ENCODE measurements around the gene GBX2. TPM values are rescaled to one million over a fixed set of nuclear protein-coding genes. Genes with fewer than 3 reads are reported as not detected.

The GBX2 gene
- total and polyA plus RNA-seq, 12 donors = not detected

GRCh38 chr2:236162031-236162845, 5.9 kb downstream of the GBX2 start:
- 47 to 63% (median 60%) methylated on average over 12 to 16 of the region's 16 CpGs for WGBS, 4 donors
- peaks cover 81% of the 10 kb centered on the region for H3K27me3 ChIP-seq
- intact Hi-C loops (cut with DNase I) = no loop called here
- TF ChIP-seq CTCF (IDR thresholded peaks at IDR 0.05) (no peak), POLR2A (IDR thresholded peaks at IDR 0.05) (no peak)
- H3K4me1 ChIP-seq (replicated peaks in 1 of 2) = peaks cover 4 to 29% of the 10 kb centered on the region in 2 donors
- H3K9me3 ChIP-seq (replicated peaks in 1 of 3) = no peaks in the 10 kb centered on the region
- no peak overlapping the region for H3K4me3 ChIP-seq
- H3K36me3 ChIP-seq (replicated peaks in 1 of 2) = no peaks in the 10 kb centered on the region
- no peak overlapping the region for H3K27ac ChIP-seq
- DNase-seq = no peak

- peaks cover 0 to 22% of the 10 kb centered on the region in 2 donors for H3K4me1 ChIP-seq (replicated peaks in 1 of 2)
- no peak overlapping the region for H3K4me3 ChIP-seq
- H3K9me3 ChIP-seq (replicated peaks in 1 of 3) = no peaks in the 10 kb centered on the region
- TF ChIP-seq CTCF (IDR thresholded peaks at IDR 0.05) = no peak
- no peak for TF ChIP-seq POLR2A (IDR thresholded peaks at IDR 0.05)
- intact Hi-C loops (cut with DNase I) = no loop called here
- no peak for DNase-seq
- no peak overlapping the region for H3K27ac ChIP-seq
- no peaks in the 10 kb centered on the region for H3K36me3 ChIP-seq (replicated peaks in 1 of 2)
- H3K27me3 ChIP-seq = peaks cover 74% of the 10 kb centered on the region
- 81 to 84% (median 83%) methylated on average over 10 to 12 of the region's 12 CpGs for WGBS, 4 donors
These were observed 6.7 kb downstream of the GBX2 start for GRCh38 chr2:236161531-236161930.

GRCh38 chr2:236161082-236161462, 7.1 kb downstream of the GBX2 start:
- TF ChIP-seq POLR2A (IDR thresholded peaks at IDR 0.05) = no peak
- no peak for TF ChIP-seq CTCF (IDR thresholded peaks at IDR 0.05)
- H3K9me3 ChIP-seq (replicated peaks in 1 of 3) = no peaks in the 10 kb centered on the region
- intact Hi-C loops (cut with DNase I) = no loop called here

GRCh38 chr2:236160366-236161081, 7.7 kb downstream of the GBX2 start:
- TF ChIP-seq POLR2A (IDR thresholded peaks at IDR 0.05) = no peak
- TF ChIP-seq CTCF (IDR thresholded peaks at IDR 0.05) = no peak
- no peak overlapping the region for H3K4me3 ChIP-seq
- H3K9me3 ChIP-seq (replicated peaks in 1 of 3) = no peaks in the 10 kb centered on the region
- H3K4me1 ChIP-seq (replicated peaks in 1 of 2) = peaks cover 0 to 15% of the 10 kb centered on the region in 2 donors
- DNase-seq = no peak
- H3K36me3 ChIP-seq (replicated peaks in 1 of 2) = no peaks in the 10 kb centered on the region
- intact Hi-C loops (cut with DNase I) = no loop called here
- WGBS, 4 donors = 32 to 45% (median 42%) methylated on average over 16 to 22 of the region's 22 CpGs
- H3K27ac ChIP-seq = no peak overlapping the region
- peaks cover 64% of the 10 kb centered on the region for H3K27me3 ChIP-seq

More at GRCh38 chr2:236161082-236161462, 7.1 kb downstream of the GBX2 start:
- Histone ChIP-seq H3K36me3 (replicated peaks in 1 of 2) (no peaks in the 10 kb centered on the region), H3K4me3 (no peak overlapping the region), H3K27me3 (peaks cover 69% of the 10 kb centered on the region), H3K4me1 (replicated peaks in 1 of 2) (peaks cover 0 to 18% of the 10 kb centered on the region in 2 donors), H3K27ac (no peak overlapping the region)
- DNase-seq = no peak
- WGBS, 4 donors = 57 to 69% (median 64%) methylated on average over 11 to 15 of the region's 15 CpGs
